ENCODE data around the gene CYBB.

The CYBB gene

DNA sequence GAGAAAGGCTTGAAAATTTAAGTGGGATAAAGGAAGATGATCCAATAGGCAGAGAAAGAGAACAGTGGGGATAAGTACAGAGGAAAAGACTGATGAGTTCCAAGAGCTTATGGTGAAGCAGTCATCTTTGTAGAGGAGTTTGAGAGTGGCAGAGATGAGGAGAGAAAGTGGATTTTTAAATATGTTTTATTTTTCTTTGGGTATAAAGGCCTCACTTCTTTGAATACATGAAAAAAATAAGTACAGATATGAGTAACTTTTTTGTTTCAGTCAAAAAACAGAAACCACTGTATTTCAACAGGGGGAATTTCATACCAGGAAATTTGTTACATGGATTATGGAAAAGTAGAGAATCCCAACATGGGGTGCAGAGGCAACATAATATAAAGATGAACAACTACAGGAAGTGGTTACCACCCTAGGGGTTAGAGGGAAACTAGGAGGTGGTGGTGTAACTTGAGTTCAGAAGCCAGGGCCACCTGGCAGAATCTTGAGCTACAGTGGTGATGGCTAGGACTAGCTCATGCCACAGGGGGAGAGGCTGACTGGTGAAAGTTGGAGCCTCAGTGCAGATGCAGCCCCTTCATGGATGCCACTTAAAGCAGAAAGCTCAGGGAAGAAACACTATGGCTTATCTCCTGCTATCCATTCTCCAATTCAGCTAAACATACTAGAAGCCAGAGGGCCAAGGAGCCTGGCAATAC is 3.4 kb upstream of the CYBB start:
- TF ChIP-seq ZNF70 (CRISPR knock-in tag; IDR thresholded peaks at IDR 0.05), result no peak
- TF ChIP-seq ESRRG (CRISPR knock-in tag; IDR thresholded peaks at IDR 0.05), result no peak
- TF ChIP-seq GLIS3 (CRISPR knock-in tag; IDR thresholded peaks at IDR 0.05), result no peak
- no peak for TF ChIP-seq CSRNP3 (CRISPR knock-in tag; IDR thresholded peaks at IDR 0.05)
- TF ChIP-seq, protein P1, sequence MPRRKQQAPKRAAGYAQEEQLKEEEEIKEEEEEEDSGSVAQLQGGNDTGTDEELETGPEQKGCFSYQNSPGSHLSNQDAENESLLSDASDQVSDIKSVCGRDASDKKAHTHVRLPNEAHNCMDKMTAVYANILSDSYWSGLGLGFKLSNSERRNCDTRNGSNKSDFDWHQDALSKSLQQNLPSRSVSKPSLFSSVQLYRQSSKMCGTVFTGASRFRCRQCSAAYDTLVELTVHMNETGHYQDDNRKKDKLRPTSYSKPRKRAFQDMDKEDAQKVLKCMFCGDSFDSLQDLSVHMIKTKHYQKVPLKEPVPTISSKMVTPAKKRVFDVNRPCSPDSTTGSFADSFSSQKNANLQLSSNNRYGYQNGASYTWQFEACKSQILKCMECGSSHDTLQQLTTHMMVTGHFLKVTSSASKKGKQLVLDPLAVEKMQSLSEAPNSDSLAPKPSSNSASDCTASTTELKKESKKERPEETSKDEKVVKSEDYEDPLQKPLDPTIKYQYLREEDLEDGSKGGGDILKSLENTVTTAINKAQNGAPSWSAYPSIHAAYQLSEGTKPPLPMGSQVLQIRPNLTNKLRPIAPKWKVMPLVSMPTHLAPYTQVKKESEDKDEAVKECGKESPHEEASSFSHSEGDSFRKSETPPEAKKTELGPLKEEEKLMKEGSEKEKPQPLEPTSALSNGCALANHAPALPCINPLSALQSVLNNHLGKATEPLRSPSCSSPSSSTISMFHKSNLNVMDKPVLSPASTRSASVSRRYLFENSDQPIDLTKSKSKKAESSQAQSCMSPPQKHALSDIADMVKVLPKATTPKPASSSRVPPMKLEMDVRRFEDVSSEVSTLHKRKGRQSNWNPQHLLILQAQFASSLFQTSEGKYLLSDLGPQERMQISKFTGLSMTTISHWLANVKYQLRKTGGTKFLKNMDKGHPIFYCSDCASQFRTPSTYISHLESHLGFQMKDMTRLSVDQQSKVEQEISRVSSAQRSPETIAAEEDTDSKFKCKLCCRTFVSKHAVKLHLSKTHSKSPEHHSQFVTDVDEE (CRISPR knock-in tag; IDR thresholded peaks at IDR 0.05), result no peak
- TF ChIP-seq ZC3H10 (CRISPR knock-in tag; IDR thresholded peaks at IDR 0.05), result no peak
- no peak for TF ChIP-seq CREB5 (CRISPR knock-in tag; IDR thresholded peaks at IDR 0.05; ENCODE audit: low read depth)
- no peak for TF ChIP-seq BACH2 (CRISPR knock-in tag; IDR thresholded peaks at IDR 0.05; ENCODE audit: borderline replicate concordance)
- no peak for TF ChIP-seq PATZ1 (CRISPR knock-in tag; IDR thresholded peaks at IDR 0.05; ENCODE audit: borderline replicate concordance)
- TF ChIP-seq ZNF565 (CRISPR knock-in tag; conservative IDR thresholded peaks at IDR 0.05; ENCODE audit: low read depth), result no peak
- TF ChIP-seq CSDC2 (CRISPR knock-in tag; IDR thresholded peaks at IDR 0.05), result no peak
- no peak for TF ChIP-seq SNAI2 (CRISPR knock-in tag; IDR thresholded peaks at IDR 0.05)
- no peak for TF ChIP-seq ISL1 (CRISPR knock-in tag; IDR thresholded peaks at IDR 0.05)
- no peak for TF ChIP-seq OSR1 (CRISPR knock-in tag; IDR thresholded peaks at IDR 0.05)
- no peak for TF ChIP-seq ZFP3 (CRISPR knock-in tag; IDR thresholded peaks at IDR 0.05)
- no peak for TF ChIP-seq TOX (CRISPR knock-in tag; IDR thresholded peaks at IDR 0.05; ENCODE audit: borderline replicate concordance)
- ATAC-seq, result no peak

- TF ChIP-seq GLIS3 (CRISPR knock-in tag; IDR thresholded peaks at IDR 0.05), result no peak
- no peak for TF ChIP-seq TOX (CRISPR knock-in tag; IDR thresholded peaks at IDR 0.05; ENCODE audit: borderline replicate concordance)
- TF ChIP-seq ISL1 (CRISPR knock-in tag; IDR thresholded peaks at IDR 0.05), result no peak
- TF ChIP-seq OSR1 (CRISPR knock-in tag; IDR thresholded peaks at IDR 0.05), result no peak
- no peak for TF ChIP-seq ZNF70 (CRISPR knock-in tag; IDR thresholded peaks at IDR 0.05)
- no peak for TF ChIP-seq POU6F1 (CRISPR knock-in tag; IDR thresholded peaks at IDR 0.05; ENCODE audit: borderline replicate concordance, low read depth)
- TF ChIP-seq ZFP3 (CRISPR knock-in tag; IDR thresholded peaks at IDR 0.05), result no peak
- TF ChIP-seq PPARA (CRISPR knock-in tag; IDR thresholded peaks at IDR 0.05; ENCODE audit: borderline replicate concordance), result no peak
- no peak for TF ChIP-seq ESRRG (CRISPR knock-in tag; IDR thresholded peaks at IDR 0.05)
- no peak for ATAC-seq
Observed at GRCh38 chrX:37776987-37777325, 2.9 kb upstream of the CYBB start.

DNA sequence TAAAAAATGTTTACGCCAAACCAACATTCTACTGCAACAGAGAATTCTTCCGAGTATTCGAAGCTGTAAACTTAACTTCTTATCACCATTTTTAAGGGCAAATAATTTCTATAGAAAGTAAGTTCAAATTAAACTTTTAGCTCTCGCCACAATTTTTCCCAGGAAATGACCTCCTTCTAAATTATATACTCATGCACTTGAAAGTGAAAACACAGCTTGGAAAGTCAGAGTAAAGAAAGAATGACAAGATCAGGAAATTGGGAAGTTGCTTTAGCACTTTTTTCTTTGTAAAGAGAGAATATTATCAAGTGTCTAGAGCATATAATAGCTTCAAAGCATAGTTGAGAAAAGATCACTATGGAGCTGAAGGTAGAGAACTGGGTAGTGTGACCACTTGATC is 1.2 kb downstream of the CYBB start:
- TF ChIP-seq TOX (CRISPR knock-in tag; IDR thresholded peaks at IDR 0.05; ENCODE audit: borderline replicate concordance) (no peak), GLIS3 (CRISPR knock-in tag; IDR thresholded peaks at IDR 0.05) (no peak), PATZ1 (CRISPR knock-in tag; IDR thresholded peaks at IDR 0.05; ENCODE audit: borderline replicate concordance) (no peak), PPARA (CRISPR knock-in tag; IDR thresholded peaks at IDR 0.05; ENCODE audit: borderline replicate concordance) (no peak), POU6F1 (CRISPR knock-in tag; IDR thresholded peaks at IDR 0.05; ENCODE audit: borderline replicate concordance, low read depth) (no peak)
- TF ChIP-seq, protein P1 (CRISPR knock-in tag; IDR thresholded peaks at IDR 0.05), result no peak
- ATAC-seq, result no peak
